Embryonic facial prominence (tissue), 1 donor: Measurements from ENCODE around the gene ERCC4.

Experiments used
- DNase-seq: peaks from one replicate; pipeline ENCODE4 v3.0.0-alpha.2; 2016; ENCODE audit errors: extremely low spot score

ERCC4 gene

DNA sequence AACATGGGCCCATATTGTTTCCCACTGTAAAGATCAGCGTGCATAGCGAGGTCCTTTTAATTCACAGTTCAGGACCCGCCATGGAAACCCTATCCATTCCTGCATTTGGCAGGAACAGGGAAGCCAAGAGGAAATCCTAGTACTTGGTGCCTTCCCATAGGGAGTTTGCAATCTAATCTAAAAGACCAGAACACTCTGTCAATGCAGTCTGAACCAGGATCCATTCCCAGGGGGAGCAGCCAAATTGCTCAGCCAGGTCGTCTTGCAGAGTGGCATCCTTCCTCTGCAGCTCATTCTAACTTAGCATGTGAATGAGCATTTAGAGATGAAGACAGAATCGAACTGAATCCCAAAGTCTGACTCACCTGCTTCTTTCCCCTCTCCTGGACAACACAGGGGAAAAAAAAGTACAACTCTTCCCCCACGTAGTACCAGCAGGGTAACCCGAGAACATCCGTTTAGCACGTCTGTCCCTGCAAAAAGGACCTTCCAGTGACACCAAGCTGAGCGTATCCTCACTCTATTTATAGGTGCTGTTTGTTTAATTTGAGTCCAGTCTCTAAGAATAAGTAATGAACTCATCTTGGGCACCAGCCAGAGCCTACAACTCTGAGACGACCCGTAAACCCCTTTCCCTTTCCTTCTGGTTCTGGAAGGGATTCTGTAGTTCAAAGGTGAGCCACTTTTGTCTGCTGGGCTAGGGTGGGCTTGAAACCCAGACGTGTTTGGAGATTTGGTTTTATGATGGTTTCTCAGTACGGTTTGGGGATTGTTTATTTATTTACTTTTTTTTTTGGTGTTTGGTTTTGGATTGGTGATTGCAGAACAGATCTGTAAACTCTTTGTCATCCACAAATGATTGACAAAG is 74.5 kb downstream of the ERCC4 start:
- no peak for DNase-seq

DNA sequence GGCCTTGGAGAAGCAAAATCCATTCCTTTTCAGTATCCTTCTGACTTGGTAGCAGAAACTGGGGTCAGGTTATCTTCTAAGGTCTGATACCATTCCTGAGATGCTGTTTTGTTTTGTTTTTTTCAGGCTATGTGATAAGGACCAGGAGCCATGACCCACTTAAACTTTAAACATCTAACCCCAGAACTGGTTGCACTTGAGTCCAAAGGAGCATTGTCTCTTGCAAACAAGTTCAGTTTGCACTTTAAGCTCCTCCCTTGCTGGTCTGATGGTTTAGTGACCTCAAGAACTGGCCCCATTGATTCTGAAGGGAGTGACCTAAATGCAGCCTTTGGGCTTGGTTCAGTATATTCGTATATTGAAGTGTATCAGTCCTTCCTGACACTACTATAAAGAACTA is 75.2 kb downstream of the ERCC4 start:
- DNase-seq, result no peak

DNA sequence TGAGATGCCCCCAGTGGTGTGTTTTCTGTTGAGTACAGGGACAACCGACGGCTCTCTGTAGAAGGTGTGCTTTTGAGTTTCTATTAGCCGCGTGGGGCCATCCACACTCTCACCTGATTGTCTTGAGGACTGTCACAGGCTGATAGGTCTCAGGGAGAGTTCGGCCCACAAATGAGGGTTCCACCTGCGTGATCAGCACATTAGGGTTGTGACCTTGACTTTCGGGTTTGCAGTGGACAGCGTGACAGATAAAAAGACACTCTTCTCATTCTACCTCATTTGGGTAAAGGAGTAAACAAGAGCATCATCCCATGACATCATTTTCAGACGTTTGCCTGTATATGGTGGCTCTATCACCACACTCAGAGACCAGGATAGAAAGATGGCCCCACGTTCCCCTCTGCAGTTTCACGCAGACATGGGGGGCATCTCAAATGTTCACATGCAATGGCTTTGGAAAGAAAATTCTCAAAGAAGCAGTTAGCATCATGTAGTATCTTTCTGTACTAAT is 76.9 kb downstream of the ERCC4 start:
- DNase-seq, result no peak

DNA sequence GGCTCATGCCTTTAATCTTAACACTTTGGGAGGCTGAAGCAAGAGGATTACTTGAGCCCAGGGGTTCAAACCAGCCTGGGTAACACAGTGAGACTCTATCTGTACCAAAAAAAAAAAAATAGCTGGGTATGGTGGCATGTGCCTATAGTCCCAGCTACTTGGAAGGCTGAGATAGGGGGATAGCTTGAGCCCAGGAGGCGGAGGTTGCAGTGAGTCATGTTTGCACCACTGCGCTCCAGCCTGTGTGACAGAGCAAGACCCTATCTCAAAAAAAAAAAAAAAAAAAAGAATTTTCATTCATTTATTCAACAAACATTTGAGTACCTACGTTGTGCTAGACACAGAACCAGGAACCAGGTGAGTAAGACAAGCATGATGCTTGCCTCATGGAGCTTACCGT is 77.6 kb downstream of the ERCC4 start:
- no peak for DNase-seq

DNA sequence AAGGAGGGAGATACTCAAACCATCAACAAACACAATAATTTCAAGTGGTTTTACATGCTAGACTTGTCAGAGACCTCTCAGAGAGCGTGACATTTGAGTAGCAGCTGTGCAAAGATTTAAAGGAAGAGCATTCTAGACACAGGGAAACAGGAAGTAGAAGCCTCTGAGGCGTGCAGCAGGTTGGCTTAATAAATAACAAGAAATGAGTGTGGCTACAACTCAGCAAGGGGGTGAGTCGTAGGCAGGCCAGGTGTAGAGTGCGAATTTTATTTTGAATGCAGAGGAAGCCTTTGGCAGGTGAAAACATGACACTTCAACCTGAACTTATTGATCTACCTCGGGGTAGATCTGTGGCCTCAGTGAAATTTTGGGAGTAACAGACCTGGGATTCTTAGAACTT is 78.0 kb downstream of the ERCC4 start:
- DNase-seq, result no peak

DNA sequence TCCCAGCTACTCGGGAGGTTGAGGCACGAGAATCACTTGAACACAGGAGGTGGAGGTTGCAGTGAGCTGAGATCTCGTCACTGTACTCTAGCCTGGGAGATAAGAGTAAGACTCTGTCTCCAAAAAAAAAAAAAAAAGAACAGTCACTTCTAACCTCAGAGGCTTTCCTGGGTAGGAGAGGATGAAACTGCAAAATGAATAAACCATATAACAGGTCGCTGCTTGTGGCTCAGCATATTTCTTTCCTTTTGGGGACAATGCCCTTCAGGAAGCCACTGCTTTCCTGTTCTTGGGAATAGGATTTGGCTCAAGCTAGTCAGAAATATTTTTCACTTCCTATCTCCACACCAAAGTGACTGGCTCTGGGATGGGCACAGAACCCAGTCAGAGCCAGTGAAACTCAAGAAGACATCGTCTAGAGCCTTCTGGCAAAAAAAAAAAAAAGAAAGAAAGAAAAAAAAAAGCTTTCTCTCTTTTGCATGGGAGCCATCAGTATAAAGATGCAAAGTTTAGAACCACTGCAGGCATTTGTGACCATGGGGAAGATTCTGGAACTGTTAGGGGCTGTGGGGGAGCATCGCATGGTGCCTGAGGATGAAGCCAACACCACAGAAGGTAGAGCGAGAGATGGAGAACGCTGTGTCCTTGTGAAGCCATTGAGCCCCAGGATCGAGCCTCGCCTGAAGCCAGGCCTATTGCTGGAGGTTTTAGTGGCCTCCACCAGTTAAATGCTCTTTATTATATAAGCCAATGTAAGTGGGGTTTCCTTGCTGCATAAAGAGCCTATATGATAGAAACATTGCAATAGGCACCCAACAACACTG is 79.3 kb downstream of the ERCC4 start:
- DNase-seq, result no peak

DNA sequence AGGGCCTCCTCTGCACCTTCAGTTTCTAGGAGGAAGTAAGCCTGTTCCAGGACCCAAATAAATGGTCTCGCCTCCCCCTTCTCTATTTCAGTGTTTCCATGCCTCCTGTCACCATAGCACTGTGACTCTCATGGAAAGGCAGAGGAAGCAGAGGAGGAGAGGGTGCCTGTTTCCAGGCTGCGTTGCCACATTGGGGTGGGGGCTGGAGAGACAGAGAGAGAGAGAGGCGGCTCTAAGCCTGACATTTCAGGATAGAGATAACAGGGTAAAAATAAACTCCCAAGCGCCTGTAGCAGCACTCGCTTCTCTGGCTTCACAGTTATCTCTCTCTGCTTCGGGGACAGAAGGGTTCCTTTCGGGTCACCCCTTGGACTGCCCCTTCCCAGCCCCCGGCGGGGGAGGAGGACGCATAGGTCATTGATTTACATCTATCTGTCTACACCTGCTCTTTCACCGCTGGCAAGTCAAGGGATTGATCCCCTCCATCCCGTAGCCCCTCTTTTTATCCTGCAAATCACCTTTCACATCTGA is 80.0 kb downstream of the ERCC4 start:
- DNase-seq, result no peak

DNA sequence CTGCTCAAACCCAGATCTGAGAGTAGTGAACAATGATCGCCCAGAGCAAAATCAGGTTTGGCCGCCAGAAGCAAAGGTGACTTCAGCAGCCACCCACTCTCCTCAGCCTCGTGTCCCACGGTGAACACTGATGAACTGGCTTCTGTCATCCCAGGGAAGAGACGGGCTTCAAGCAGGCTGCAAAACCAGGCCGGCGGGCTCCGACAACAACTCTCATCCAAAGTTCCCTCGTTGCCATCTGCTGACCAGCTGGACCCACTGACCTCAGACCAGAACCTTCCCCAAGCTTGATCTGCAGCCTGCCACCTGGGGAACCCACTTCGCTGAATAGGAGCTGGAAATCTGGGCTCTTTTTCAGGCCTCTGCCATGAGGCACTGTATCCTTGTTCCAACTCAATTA is 81.6 kb downstream of the ERCC4 start:
- DNase-seq, result no peak
